GM12878 (cell line): Measurements from ENCODE around the gene MAST4. TPM values are rescaled to one million over a fixed set of nuclear protein-coding genes. Genes with fewer than 3 reads are reported as not detected.

Experiments
- ATAC-seq: fragments of 200-7000 bp; cut with Tn5 transposase; 3 replicates; pipeline ENCODE4 v1.9.1; 2020; ENCODE audit warnings: mild to moderate bottlenecking, moderate library complexity
- BruUV-seq: library from RNA; stranded (reverse); fragments of 400-500 nt; replicated peaks from 2 replicates; lab custom pipeline; 2021; lab: Mats Ljungman, UMichigan
- CTCF ChIA-PET: fragments of 300-600 bp; sonication (Branson Sonifier 250); formaldehyde crosslinking; extraction: SDS; loops from one replicate; lab custom pipeline; 2021; ENCODE audit warnings: inconsistent platforms; lab: Yijun Ruan, JAX
- POLR2A ChIA-PET: fragments of 350-600 bp; formaldehyde crosslinking; extraction: SDS; loops from one replicate; lab custom pipeline; 2021; ENCODE audit warnings: inconsistent platforms; lab: Charles Lee
- RAD21 ChIA-PET: fragments of 300-600 bp; sonication (Branson Sonifier 250); formaldehyde crosslinking; loops from one replicate; lab custom pipeline; 2023; ENCODE audit warnings: antibody characterized with exemption; ENCODE audit not compliant: unreplicated experiment; lab: Charles Lee
- SMC1A ChIA-PET: fragments of 300-600 bp; sonication (Branson Sonifier 250); formaldehyde crosslinking; loops from one replicate; lab custom pipeline; 2023; ENCODE audit not compliant: unreplicated experiment, uncharacterized antibody; lab: Charles Lee
- DNase-seq: peaks from one replicate; pipeline ENCODE4 v3.0.0-alpha.2; 2011; ENCODE audit warnings: low read depth, low spot score
- FAIRE-seq: peaks from 3 replicates; lab custom pipeline; 2011; peaks lifted over from hg19 to GRCh38; lab: Jason Lieb, UNC
- H2AFZ ChIP-seq: 2 replicates; pipeline ENCODE4 v1.6.0; 2011; ENCODE audit warnings: low read depth, low read length, control low read depth; ENCODE audit not compliant: control insufficient read depth
- H3K27ac ChIP-seq: 2 replicates; pipeline ENCODE4 v1.5.1; 2011; ENCODE audit warnings: control low read depth; ENCODE audit not compliant: control insufficient read depth, insufficient read depth
- H3K27me3 ChIP-seq, 2 experiments: replicated peaks in 1 of 2; 2 replicates each; pipeline versions ENCODE4 v1.6.0 to v1.6.1; 2011; ENCODE audit warnings: low read length in 1 of 2; ENCODE audit not compliant: control insufficient read depth in 2 of 2, insufficient read depth in 2 of 2
- H3K36me3 ChIP-seq, 2 experiments: 2 replicates each; pipeline ENCODE4 v1.5.1; 2011; ENCODE audit warnings: low read length in 1 of 2; ENCODE audit not compliant: control insufficient read depth in 2 of 2, insufficient read depth in 2 of 2
- H3K4me1 ChIP-seq: 2 replicates; pipeline ENCODE4 v1.6.1; 2011; ENCODE audit warnings: mild to moderate bottlenecking, low read length, moderate library complexity, mixed read lengths; ENCODE audit not compliant: control insufficient read depth, insufficient read depth
- H3K4me2 ChIP-seq: 2 replicates; pipeline ENCODE4 v1.6.0; 2011; ENCODE audit warnings: control low read depth; ENCODE audit not compliant: control insufficient read depth, insufficient read depth
- H3K4me3 ChIP-seq: fragments of 200-600 bp; sonication (generic); 2 replicates; pipeline ENCODE4 v1.5.1; 2016
- H3K79me2 ChIP-seq: 2 replicates; pipeline ENCODE4 v1.6.0; 2011; ENCODE audit warnings: low read length; ENCODE audit not compliant: control insufficient read depth, insufficient read depth
- H3K9ac ChIP-seq: 2 replicates; pipeline ENCODE4 v1.8.0; 2011; ENCODE audit warnings: low read length, control low read depth, mixed read lengths; ENCODE audit not compliant: control insufficient read depth, insufficient read depth
- H3K9me3 ChIP-seq: replicated peaks from 3 replicates; pipeline ENCODE4 v1.5.1; 2011; ENCODE audit warnings: mild to moderate bottlenecking, low read length; ENCODE audit not compliant: control insufficient read depth, insufficient read depth
- H4K20me1 ChIP-seq: 2 replicates; pipeline ENCODE4 v1.6.0; 2011; ENCODE audit not compliant: control insufficient read depth, insufficient read depth
- ASH2L ChIP-seq: fragments of 300-600, 200-600 bp; sonication (generic); IDR thresholded peaks from 2 replicates; pipeline ENCODE4 v1.6.1; 2017; ENCODE audit warnings: low read depth, mild to moderate bottlenecking, borderline replicate concordance
- ATF7 ChIP-seq: fragments of 450-650 bp; IDR thresholded peaks from 2 replicates; pipeline ENCODE4 v1.6.1; 2016; ENCODE audit warnings: low read depth, mild to moderate bottlenecking
- BCL11A ChIP-seq: IDR thresholded peaks from 2 replicates; pipeline ENCODE4 v1.6.1; 2011; ENCODE audit warnings: low read depth, low read length
- CHD4 ChIP-seq: fragments of 200-600 bp; sonication (generic); IDR thresholded peaks from 2 replicates; pipeline ENCODE4 v1.6.1; 2016; ENCODE audit warnings: mild to moderate bottlenecking
- KAT2A ChIP-seq: conservative IDR thresholded peaks from 2 replicates; pipeline ENCODE4 v1.6.1; 2011; ENCODE audit warnings: low read depth, low read length; ENCODE audit not compliant: control insufficient read depth
- MYC ChIP-seq: IDR thresholded peaks from 2 replicates; pipeline ENCODE4 v1.6.1; 2011; ENCODE audit warnings: mild to moderate bottlenecking, low read length, moderate library complexity, inconsistent platforms; ENCODE audit not compliant: insufficient read depth, insufficient replicate concordance, insufficient read length, severe bottlenecking
- NR2C1 ChIP-seq: fragments of 450-650 bp; IDR thresholded peaks from 2 replicates; pipeline ENCODE4 v1.6.1; 2017; ENCODE audit warnings: antibody characterized with exemption, mild to moderate bottlenecking, moderate library complexity
- PAX5 ChIP-seq: IDR thresholded peaks from 2 replicates; pipeline ENCODE4 v1.6.1; 2011; ENCODE audit warnings: low read depth, low read length, borderline replicate concordance
- PAX8 ChIP-seq: fragments of 450-650 bp; IDR thresholded peaks from 2 replicates; pipeline ENCODE4 v1.6.1; 2017; ENCODE audit warnings: mild to moderate bottlenecking, moderate library complexity
- RCOR1 ChIP-seq: conservative IDR thresholded peaks from 2 replicates; pipeline ENCODE4 v1.6.1; 2012; ENCODE audit warnings: low read depth, low read length, improper control_type of control experiment
- RFX5 ChIP-seq: IDR thresholded peaks from 2 replicates; pipeline ENCODE4 v1.6.1; 2011; ENCODE audit warnings: low read depth, low read length, improper control_type of control experiment
- SIN3A ChIP-seq: IDR thresholded peaks from 2 replicates; pipeline ENCODE4 v1.6.1; 2012; ENCODE audit warnings: low read depth, low read length, improper control_type of control experiment
- SMAD5 ChIP-seq: IDR thresholded peaks from 2 replicates; pipeline ENCODE4 v1.6.1; 2016; ENCODE audit warnings: antibody characterized with exemption, low read depth
- SMC3 ChIP-seq: IDR thresholded peaks from 2 replicates; pipeline ENCODE4 v1.6.1; 2011; ENCODE audit warnings: low read length, improper control_type of control experiment, borderline replicate concordance
- ZBED1 ChIP-seq: IDR thresholded peaks from 2 replicates; pipeline ENCODE4 v1.6.1; 2016; ENCODE audit warnings: borderline replicate concordance
- ZNF622 ChIP-seq: fragments of 450-650 bp; IDR thresholded peaks from 2 replicates; pipeline ENCODE4 v1.6.1; 2017; ENCODE audit warnings: mild to moderate bottlenecking, inconsistent platforms
- ZZZ3 ChIP-seq: IDR thresholded peaks from 2 replicates; pipeline ENCODE4 v1.6.1; 2011; ENCODE audit warnings: low read depth; ENCODE audit not compliant: control insufficient read depth, insufficient read length
- WGBS: methylation state at CpG from one replicate; pipeline ENCODE4 v1.1.6; 2016; ENCODE audit warnings: low lambda C conversion rate; ENCODE audit not compliant: insufficient replicate concordance, insufficient coverage; ENCODE audit errors: missing lambda C conversion rate; 5-methylcytosine and 5-hydroxymethylcytosine counted together
- in situ Hi-C: fragments of 300-500 bp; cut with MboI; formaldehyde crosslinking; loops from 9 replicates; pipeline ENCODE4 v1.14.3; 2018; ENCODE audit warnings: mixed read lengths
- intact Hi-C: fragments of 100-400 bp; cut with micrococcal nuclease; formaldehyde crosslinking; loops from one replicate; pipeline ENCODE4 v1.14.2; 2022; ENCODE audit not compliant: unreplicated experiment
- polyA plus RNA-seq, 11 experiments: library from polyadenylated mRNA; depleted of rRNA in 4 of 11; unstranded in 6 of 11; stranded (reverse) in 5 of 11; fragments of >200 nt; fragmentation: Nextera tagmentation in 4 of 11; fragmentation: Illumina TruSeq in 1 of 11; extraction: Ambion mirVana in 4 of 11; extraction: Trizol in 1 of 11; gene quantifications; 1 replicate in 1 of 11; 2 replicates in 10 of 11; pipeline versions ENCODE4 v1.2.1 to v1.2.3, GENCODE V29; 2011 to 2016; ENCODE audit warnings: inconsistent platforms in 2 of 11, missing spikeins in 2 of 11, low read depth in 1 of 11
- total RNA-seq, 4 experiments: library from RNA; depleted of rRNA in 3 of 4; stranded (reverse); fragments of >200 nt in 3 of 4; fragmentation: Illumina TruSeq in 1 of 4; extraction: Trizol in 1 of 4; gene quantifications; 2 replicates each; pipeline versions ENCODE4 v1.2.1 to v1.2.3, GENCODE V29; 2013 to 2021
- TF ChIP-seq, protein P1 (sequence below): IDR thresholded peaks from 2 replicates; pipeline ENCODE4 v1.6.1; 2012; ENCODE audit warnings: low read depth, low read length, improper control_type of control experiment
- TF ChIP-seq, protein P2 (sequence below): fragments of 450-650 bp; IDR thresholded peaks from 2 replicates; pipeline ENCODE4 v1.6.1; 2017; ENCODE audit warnings: low read depth, mild to moderate bottlenecking, moderate library complexity
- TF ChIP-seq, protein P3 (sequence below): IDR thresholded peaks from 2 replicates; pipeline ENCODE4 v1.6.1; 2012; ENCODE audit warnings: low read depth, low read length, improper control_type of control experiment
- TF ChIP-seq, protein P4 (sequence below): fragments of 450-650 bp; IDR thresholded peaks from 2 replicates; pipeline ENCODE4 v1.6.1; 2017; ENCODE audit warnings: borderline replicate concordance

Gene MAST4
- total and polyA plus RNA-seq, 10 of the 15 experiments (the other 5 are each of a cell fraction or from before 2014, with no cell fraction given), result 0.02 to 1.6 (median 0.29) TPM; not detected in 1

DNA sequence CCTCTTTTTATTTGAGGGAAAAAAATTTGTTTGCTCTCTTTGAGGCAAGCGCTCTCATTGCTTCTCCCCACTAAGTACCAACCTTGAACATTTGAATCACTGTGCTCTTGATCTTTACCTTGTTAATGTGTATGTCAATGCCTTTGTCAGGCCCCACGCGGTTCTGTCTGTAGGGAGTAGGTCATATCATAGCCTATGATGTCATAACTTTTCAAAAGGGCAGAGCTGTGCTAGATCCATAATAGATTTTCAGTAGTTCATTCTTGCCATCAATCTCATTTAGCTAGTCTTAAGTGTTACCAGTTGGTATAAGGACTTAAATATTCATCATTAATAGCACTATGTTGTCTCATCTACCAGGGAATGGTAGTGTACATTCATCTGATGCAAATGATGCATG lies 56.6 kb downstream of the MAST4 start (continued):
- TF ChIP-seq RCOR1, result no peak
- TF ChIP-seq SMAD5, result no peak
- TF ChIP-seq RFX5, result no peak
- TF ChIP-seq ZBED1, result no peak
- TF ChIP-seq BCL11A, result no peak
- TF ChIP-seq KAT2A, result no peak
- TF ChIP-seq, protein P1, sequence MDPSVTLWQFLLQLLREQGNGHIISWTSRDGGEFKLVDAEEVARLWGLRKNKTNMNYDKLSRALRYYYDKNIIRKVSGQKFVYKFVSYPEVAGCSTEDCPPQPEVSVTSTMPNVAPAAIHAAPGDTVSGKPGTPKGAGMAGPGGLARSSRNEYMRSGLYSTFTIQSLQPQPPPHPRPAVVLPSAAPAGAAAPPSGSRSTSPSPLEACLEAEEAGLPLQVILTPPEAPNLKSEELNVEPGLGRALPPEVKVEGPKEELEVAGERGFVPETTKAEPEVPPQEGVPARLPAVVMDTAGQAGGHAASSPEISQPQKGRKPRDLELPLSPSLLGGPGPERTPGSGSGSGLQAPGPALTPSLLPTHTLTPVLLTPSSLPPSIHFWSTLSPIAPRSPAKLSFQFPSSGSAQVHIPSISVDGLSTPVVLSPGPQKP, result no peak
- TF ChIP-seq, protein P2, sequence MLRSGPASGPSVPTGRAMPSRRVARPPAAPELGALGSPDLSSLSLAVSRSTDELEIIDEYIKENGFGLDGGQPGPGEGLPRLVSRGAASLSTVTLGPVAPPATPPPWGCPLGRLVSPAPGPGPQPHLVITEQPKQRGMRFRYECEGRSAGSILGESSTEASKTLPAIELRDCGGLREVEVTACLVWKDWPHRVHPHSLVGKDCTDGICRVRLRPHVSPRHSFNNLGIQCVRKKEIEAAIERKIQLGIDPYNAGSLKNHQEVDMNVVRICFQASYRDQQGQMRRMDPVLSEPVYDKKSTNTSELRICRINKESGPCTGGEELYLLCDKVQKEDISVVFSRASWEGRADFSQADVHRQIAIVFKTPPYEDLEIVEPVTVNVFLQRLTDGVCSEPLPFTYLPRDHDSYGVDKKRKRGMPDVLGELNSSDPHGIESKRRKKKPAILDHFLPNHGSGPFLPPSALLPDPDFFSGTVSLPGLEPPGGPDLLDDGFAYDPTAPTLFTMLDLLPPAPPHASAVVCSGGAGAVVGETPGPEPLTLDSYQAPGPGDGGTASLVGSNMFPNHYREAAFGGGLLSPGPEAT, result no peak
- no peak for TF ChIP-seq ATF7
- no peak for TF ChIP-seq ZZZ3
- TF ChIP-seq PAX5, result no peak
- no peak for TF ChIP-seq SMC3

DNA sequence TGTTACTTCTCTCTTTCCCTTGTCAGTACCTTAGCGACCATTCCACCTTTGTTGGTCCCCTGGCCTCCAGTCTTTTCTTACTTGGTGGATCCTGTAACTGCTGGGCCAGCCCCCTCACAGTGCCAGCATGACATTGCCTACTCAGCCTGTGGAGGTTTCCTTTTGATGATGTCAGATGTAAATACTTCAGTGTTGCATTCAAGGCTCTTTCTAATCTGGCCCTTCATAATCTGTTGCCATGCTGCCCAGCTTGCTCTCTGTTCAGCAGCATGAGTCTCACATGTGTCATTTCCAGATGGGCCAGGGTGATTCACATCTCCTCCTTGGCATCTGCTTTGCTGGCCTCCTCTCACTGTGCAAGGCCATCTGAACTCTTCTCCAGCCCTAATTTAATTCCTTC lies 57.1 kb downstream of the MAST4 start:
- H3K4me1 ChIP-seq, result no peaks in the 10 kb centered on the region
- ChIA-PET POLR2A (no interaction called here), RAD21 (no interaction called here), CTCF (no interaction called here), SMC1A (no interaction called here)
- DNase-seq (no peak), ATAC-seq (no peak), FAIRE-seq (no peak)
- H3K9me3 ChIP-seq, result no peaks in the 10 kb centered on the region; the same call in 2 of the 3 replicates
- H3K4me2 ChIP-seq, result no peak overlapping the region
- no peak overlapping the region for H2AFZ ChIP-seq
- H4K20me1 ChIP-seq, result no peaks in the 10 kb centered on the region
- 22% methylated on average over 1 of the region's 1 CpG for WGBS
- no peak overlapping the region for H3K27ac ChIP-seq
- H3K36me3 ChIP-seq, result no peaks in the 10 kb centered on the region
- H3K4me3 ChIP-seq, result no peak overlapping the region
- intact Hi-C loops (no loop called here), in situ Hi-C loops (no loop called here)
- no TSS peak for BruUV-seq
- H3K79me2 ChIP-seq, result no peaks in the 10 kb centered on the region
- H3K27me3 ChIP-seq, result no peaks in the 10 kb centered on the region
- no peak overlapping the region for H3K9ac ChIP-seq
- TF ChIP-seq NR2C1 (no peak), ASH2L (no peak), SIN3A (no peak), ZNF622 (no peak), PAX8 (no peak), CHD4 (no peak), MYC (no peak), SMAD5 (no peak)
- TF ChIP-seq, protein P3, sequence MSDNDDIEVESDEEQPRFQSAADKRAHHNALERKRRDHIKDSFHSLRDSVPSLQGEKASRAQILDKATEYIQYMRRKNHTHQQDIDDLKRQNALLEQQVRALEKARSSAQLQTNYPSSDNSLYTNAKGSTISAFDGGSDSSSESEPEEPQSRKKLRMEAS, result no peak
- TF ChIP-seq, protein P4, sequence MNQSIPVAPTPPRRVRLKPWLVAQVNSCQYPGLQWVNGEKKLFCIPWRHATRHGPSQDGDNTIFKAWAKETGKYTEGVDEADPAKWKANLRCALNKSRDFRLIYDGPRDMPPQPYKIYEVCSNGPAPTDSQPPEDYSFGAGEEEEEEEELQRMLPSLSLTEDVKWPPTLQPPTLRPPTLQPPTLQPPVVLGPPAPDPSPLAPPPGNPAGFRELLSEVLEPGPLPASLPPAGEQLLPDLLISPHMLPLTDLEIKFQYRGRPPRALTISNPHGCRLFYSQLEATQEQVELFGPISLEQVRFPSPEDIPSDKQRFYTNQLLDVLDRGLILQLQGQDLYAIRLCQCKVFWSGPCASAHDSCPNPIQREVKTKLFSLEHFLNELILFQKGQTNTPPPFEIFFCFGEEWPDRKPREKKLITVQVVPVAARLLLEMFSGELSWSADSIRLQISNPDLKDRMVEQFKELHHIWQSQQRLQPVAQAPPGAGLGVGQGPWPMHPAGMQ, result no peak
